Stomach (tissue), 9 donors: ENCODE data around the gene SRC. TPM values are rescaled to one million over a fixed set of nuclear protein-coding genes. Genes with fewer than 3 reads are reported as not detected.

Experiments
- DNase-seq, 2 donors: peaks; one replicate each; pipeline versions ENCODE4 v3.0.0 to v3.0.0-alpha.2; 2013 to 2019
- H3K27ac ChIP-seq, 5 donors: fragments of 200-600 bp in 4 of 5; sonication (generic) in 4 of 5; one replicate each; pipeline ENCODE4 v1.5.1; 2013 to 2019; ENCODE audit warnings: mild to moderate bottlenecking in 1 of 5, moderate library complexity in 1 of 5
- H3K27me3 ChIP-seq, 3 donors: fragments of 200-600 bp; sonication (generic); one replicate each; pipeline ENCODE4 v1.5.1; 2017 to 2019; ENCODE audit warnings: mixed run types in 1 of 3
- H3K36me3 ChIP-seq, 4 donors: fragments of 200-600 bp; sonication (generic); 1 replicate in 3 of 4; 2 replicates in 1 of 4; pipeline ENCODE4 v1.5.1; 2016 to 2019
- H3K4me1 ChIP-seq, 4 donors: fragments of 200-600 bp; sonication (generic); one replicate each; pipeline ENCODE4 v1.5.1; 2016 to 2019
- H3K4me3 ChIP-seq, 4 donors: fragments of 200-600 bp; sonication (generic) in 3 of 4; one replicate each; pipeline ENCODE4 v1.5.1; 2016 to 2019; ENCODE audit warnings: mild to moderate bottlenecking in 1 of 4
- H3K9me3 ChIP-seq, 4 donors: fragments of 200-600 bp; sonication (generic); one replicate each; pipeline ENCODE4 v1.5.1; 2016 to 2019
- EP300 ChIP-seq: sonication (generic); formaldehyde crosslinking; IDR thresholded peaks from one replicate; pipeline ENCODE4 v1.6.1; 2017; ENCODE audit warnings: antibody characterized with exemption
- POLR2A ChIP-seq, 4 donors: fragments of 450-650 bp; IDR thresholded peaks; one replicate each; pipeline ENCODE4 v1.6.1; 2016; ENCODE audit warnings: antibody characterized with exemption in 4 of 4, control low read depth in 2 of 4, mild to moderate bottlenecking in 1 of 4, moderate library complexity in 1 of 4
- POLR2AphosphoS5 ChIP-seq, 3 donors: sonication (generic); formaldehyde crosslinking; IDR thresholded peaks; one replicate each; pipeline ENCODE4 v1.6.1; 2016; ENCODE audit warnings: antibody characterized with exemption in 3 of 3
- WGBS, 5 donors: extraction: QIAGEN DNeasy Blood & Tissue Kit in 3 of 5; methylation state at CpG; one replicate each; pipeline versions ENCODE4 v1.1.5 to v1.1.7; 2013 to 2018; 5-methylcytosine and 5-hydroxymethylcytosine counted together
- intact Hi-C: fragments of 100-400 bp; cut with DNase I; formaldehyde crosslinking; loops from one replicate; pipeline ENCODE4 v1.15.1; 2023; ENCODE audit warnings: low total_unique reads
- polyA plus RNA-seq, 3 donors: library from polyadenylated mRNA; stranded (reverse); fragments of 200-250 nt; gene quantifications; one replicate each; pipeline ENCODE4 v1.2.3, GENCODE V29; 2013
- total RNA-seq, 5 donors: library from RNA; depleted of rRNA; stranded (reverse); fragments of >200 nt; gene quantifications; one replicate each; pipeline versions ENCODE4 v1.1.0 to v1.2.3, GENCODE V29; 2014 to 2016
- TF ChIP-seq, protein P1 (sequence below), 7 experiments: fragments of 450-650 bp in 4 of 7; fragments of 200-600 bp in 3 of 7; sonication (generic) in 3 of 7; IDR thresholded peaks; one replicate each; pipeline ENCODE4 v1.5.1; 2016 to 2019; ENCODE audit warnings: antibody characterized with exemption in 7 of 7, control low read depth in 2 of 7, mild to moderate bottlenecking in 1 of 7
- donor health status: healthy with polysubstance abuse.
- donor health status: Bipolar disorder and iron deficiency.
- donor health status: healthy.

SRC gene
- total and polyA plus RNA-seq, 8 donors = 31.6 to 471 (median 47.3) TPM

GRCh38 chr20:37355252-37356180, 9.6 kb downstream of the SRC start:
- Histone ChIP-seq H3K9me3 (no peaks in the 10 kb centered on the region), H3K4me1 (peaks cover 50 to 89% (median 76%) of the 10 kb centered on the region in 4 donors), H3K27ac (peak overlapping the region in 4 of 5 donors; percentile 45 to 68 (median 65)), H3K36me3 (peaks cover 0 to 35% (median 32%) of the 10 kb centered on the region in 4 donors), H3K4me3 (peak overlapping the region in 1 of 4 donors; percentile 9), H3K27me3 (no peaks in the 10 kb centered on the region)
- WGBS, 5 donors = 64 to 77% (median 71%) methylated on average over 13 to 15 of the region's 15 CpGs
- intact Hi-C loops = no loop called here
- DNase-seq = no peak
- TF ChIP-seq EP300 = no peak
- TF ChIP-seq, protein P1, sequence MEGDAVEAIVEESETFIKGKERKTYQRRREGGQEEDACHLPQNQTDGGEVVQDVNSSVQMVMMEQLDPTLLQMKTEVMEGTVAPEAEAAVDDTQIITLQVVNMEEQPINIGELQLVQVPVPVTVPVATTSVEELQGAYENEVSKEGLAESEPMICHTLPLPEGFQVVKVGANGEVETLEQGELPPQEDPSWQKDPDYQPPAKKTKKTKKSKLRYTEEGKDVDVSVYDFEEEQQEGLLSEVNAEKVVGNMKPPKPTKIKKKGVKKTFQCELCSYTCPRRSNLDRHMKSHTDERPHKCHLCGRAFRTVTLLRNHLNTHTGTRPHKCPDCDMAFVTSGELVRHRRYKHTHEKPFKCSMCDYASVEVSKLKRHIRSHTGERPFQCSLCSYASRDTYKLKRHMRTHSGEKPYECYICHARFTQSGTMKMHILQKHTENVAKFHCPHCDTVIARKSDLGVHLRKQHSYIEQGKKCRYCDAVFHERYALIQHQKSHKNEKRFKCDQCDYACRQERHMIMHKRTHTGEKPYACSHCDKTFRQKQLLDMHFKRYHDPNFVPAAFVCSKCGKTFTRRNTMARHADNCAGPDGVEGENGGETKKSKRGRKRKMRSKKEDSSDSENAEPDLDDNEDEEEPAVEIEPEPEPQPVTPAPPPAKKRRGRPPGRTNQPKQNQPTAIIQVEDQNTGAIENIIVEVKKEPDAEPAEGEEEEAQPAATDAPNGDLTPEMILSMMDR (IDR thresholded peaks at IDR 0.05) = no peak
- TF ChIP-seq POLR2AphosphoS5 (IDR thresholded peaks at IDR 0.05) = no peak
- no peak for TF ChIP-seq POLR2A (IDR thresholded peaks at IDR 0.05)

DNA sequence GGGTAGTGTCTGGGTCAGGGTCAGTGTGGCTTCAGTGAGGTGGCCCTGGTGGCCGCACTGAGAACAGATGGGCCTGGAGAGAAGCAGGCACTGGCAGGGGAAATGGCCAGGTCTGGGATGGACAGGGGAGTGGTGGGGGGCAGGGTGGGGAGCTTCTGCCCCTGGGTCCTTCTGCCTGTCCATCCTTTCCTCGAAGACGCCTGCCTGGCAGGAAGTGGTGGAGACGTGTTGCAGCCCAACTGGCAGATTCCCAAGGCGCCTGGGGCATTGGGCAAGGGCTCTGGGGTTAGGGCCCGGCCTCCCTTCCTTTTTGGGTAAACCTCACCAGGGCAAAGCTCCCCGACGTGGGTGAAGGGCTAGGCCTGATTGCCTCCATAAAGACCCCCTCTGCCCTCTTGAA, 10.4 kb downstream of the SRC start:
- intact Hi-C loops = no loop called here
- peak; percentile 20 to 76 for DNase-seq
- WGBS, 5 donors = 24 to 30% (median 29%) methylated on average over 7 to 8 of the region's 8 CpGs

DNA sequence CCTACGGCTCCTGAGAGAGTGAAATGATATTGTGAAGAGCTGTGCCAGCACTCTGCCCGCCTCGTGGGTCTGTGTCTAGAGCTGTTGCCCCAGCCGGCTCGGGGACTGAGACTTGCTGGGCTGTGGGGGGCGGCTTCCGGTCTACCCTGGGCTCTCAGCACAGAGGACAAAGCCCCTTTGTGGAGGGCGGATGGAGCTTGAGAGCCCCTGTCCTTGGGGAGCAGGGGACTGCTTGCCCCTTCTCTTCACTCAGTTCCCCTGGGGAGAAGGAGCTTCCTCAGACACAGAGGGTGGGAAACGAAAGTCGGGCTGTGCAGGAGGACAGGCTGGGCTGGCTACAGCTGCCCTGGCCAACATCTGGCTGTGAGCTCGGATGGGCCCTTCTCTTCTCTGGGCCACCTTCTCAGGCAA, 11.0 kb downstream of the SRC start:
- Histone ChIP-seq H3K9me3 (no peaks in the 10 kb centered on the region), H3K4me1 (peaks cover 50 to 88% (median 81%) of the 10 kb centered on the region in 4 donors), H3K36me3 (peaks cover 0 to 20% (median 18%) of the 10 kb centered on the region in 4 donors), H3K27ac (peak overlapping the region in 4 of 5 donors; percentile 17 to 68 (median 55)), H3K27me3 (no peaks in the 10 kb centered on the region), H3K4me3 (no peak overlapping the region)
- TF ChIP-seq POLR2A (IDR thresholded peaks at IDR 0.05) (no peak), EP300 (no peak), POLR2AphosphoS5 (IDR thresholded peaks at IDR 0.05) (no peak)
- TF ChIP-seq, protein P1 (IDR thresholded peaks at IDR 0.05) = no peak
- DNase-seq = peak in 1 of 2 donors; percentile 37
- WGBS, 5 donors = 66 to 75% (median 68%) methylated on average over 10 to 11 of the region's 11 CpGs
- intact Hi-C loops = no loop called here

More for the DNA sequence above, 10.4 kb downstream of the SRC start:
- Histone ChIP-seq H3K9me3 (no peaks in the 10 kb centered on the region), H3K4me1 (peaks cover 50 to 90% (median 79%) of the 10 kb centered on the region in 4 donors), H3K27ac (peak overlapping the region in 4 of 5 donors; percentile 17 to 68 (median 55)), H3K27me3 (no peaks in the 10 kb centered on the region), H3K36me3 (peaks cover 0 to 26% (median 24%) of the 10 kb centered on the region in 4 donors), H3K4me3 (no peak overlapping the region)
- TF ChIP-seq, protein P1 (IDR thresholded peaks at IDR 0.05) = no peak
- TF ChIP-seq EP300 (no peak), POLR2AphosphoS5 (IDR thresholded peaks at IDR 0.05) (peak in 1 of 3 donors; percentile 12)

DNA sequence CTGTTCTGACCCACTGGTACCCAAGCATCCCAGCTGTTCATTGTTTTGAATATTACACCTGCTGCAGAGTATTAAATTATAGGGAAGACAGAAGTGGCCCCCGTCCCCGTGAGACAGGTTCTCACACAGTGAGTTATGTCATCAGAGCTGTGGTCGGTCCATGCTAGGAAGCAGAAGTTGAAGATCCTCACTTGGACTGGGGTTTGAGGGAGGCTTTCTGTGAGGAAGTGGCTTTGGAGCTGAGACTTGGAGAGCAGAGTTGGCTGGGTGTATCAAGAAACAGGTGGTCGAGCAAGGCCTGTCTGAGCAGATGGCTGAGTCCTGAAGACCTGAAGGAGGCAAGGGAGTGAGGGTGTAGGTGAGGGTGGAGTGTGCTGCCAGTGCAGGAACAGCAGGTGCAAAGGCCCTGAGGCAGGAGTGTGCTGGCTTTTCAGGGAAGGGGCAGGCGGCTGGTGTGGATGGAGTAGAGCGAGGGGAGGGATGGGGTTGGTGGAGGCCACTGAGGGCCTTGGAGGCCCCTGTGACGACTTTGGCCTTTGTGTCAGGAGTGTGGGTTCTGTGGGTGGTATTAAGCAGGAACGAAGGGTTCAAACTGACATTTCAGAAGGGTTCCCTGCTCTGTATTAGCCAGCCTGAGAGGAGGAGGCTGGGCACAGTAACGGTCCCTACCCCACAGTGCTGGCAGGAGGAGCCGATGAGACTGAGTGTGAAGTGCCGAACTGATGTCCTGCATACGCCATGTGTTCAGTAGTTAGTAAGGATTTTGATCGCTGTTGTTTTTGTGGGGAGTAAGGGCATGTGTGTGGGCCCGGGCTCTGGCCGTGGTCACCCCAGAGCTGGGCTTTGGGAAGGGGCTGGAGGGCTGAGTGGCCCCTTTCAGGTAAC, 11.8 kb downstream of the SRC start:
- TF ChIP-seq, protein P1 (IDR thresholded peaks at IDR 0.05) = no peak
- TF ChIP-seq EP300 (no peak), POLR2A (IDR thresholded peaks at IDR 0.05) (no peak), POLR2AphosphoS5 (IDR thresholded peaks at IDR 0.05) (no peak)
- WGBS, 5 donors = 60 to 78% (median 71%) methylated on average over 15 of the region's 15 CpGs
- Histone ChIP-seq H3K27me3 (no peaks in the 10 kb centered on the region), H3K36me3 (peaks cover 0 to 18% (median 14%) of the 10 kb centered on the region in 4 donors), H3K4me3 (peak overlapping the region in 1 of 4 donors; percentile 26), H3K9me3 (no peaks in the 10 kb centered on the region), H3K4me1 (peaks cover 50 to 88% (median 78%) of the 10 kb centered on the region in 4 donors), H3K27ac (peak overlapping the region in 4 of 5 donors; percentile 38 to 68 (median 57))
- DNase-seq = peak in 1 of 2 donors; percentile 29
- intact Hi-C loops = no loop called here
